Panc1 (cell line): Measurements from ENCODE around the gene EPHB6.

Experiments used
- POLR2AphosphoS5 ChIP-seq: IDR thresholded peaks from 2 replicates; pipeline ENCODE4 v1.6.1; 2012; ENCODE audit warnings: mild to moderate bottlenecking, low read depth, low read length, moderate library complexity
- TCF7L2 ChIP-seq: IDR thresholded peaks from 2 replicates; pipeline ENCODE4 v1.6.1; 2011; ENCODE audit warnings: mild to moderate bottlenecking, low read depth, low read length, inconsistent platforms
- TF ChIP-seq, protein P1 (sequence below): fragments of 450-650 bp; IDR thresholded peaks from 2 replicates; pipeline ENCODE4 v1.5.1; 2017; ENCODE audit warnings: mild to moderate bottlenecking
- TF ChIP-seq, protein P2 (sequence below), 2 experiments: IDR thresholded peaks; 2 replicates each; pipeline ENCODE4 v1.6.1; 2011 to 2012; ENCODE audit warnings: low read depth in 2 of 2, control low read depth in 1 of 2, low read length in 1 of 2, mild to moderate bottlenecking in 1 of 2, moderate library complexity in 1 of 2; ENCODE audit not compliant: insufficient read depth in 1 of 2

DNA sequence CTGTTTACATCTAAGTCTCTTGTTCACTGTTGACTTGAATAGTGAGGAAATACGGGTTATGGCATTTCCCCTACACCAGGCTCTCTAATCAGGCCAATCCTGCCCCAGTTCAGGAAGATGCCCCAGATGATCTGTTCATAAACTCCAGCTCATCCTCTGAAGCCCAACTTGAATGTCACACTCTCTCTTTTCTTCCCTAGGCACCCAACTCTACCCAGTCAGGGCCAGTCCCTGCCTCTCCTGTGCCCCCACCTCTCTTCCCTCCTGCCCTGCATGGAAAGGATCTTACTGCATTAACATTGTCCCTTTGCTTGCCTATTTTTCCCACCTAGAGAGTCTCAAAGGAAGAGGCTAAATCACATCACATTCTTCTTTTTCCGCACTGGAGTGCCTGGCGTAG, 41.3 kb downstream of the EPHB6 start:
- TF ChIP-seq, protein P1, sequence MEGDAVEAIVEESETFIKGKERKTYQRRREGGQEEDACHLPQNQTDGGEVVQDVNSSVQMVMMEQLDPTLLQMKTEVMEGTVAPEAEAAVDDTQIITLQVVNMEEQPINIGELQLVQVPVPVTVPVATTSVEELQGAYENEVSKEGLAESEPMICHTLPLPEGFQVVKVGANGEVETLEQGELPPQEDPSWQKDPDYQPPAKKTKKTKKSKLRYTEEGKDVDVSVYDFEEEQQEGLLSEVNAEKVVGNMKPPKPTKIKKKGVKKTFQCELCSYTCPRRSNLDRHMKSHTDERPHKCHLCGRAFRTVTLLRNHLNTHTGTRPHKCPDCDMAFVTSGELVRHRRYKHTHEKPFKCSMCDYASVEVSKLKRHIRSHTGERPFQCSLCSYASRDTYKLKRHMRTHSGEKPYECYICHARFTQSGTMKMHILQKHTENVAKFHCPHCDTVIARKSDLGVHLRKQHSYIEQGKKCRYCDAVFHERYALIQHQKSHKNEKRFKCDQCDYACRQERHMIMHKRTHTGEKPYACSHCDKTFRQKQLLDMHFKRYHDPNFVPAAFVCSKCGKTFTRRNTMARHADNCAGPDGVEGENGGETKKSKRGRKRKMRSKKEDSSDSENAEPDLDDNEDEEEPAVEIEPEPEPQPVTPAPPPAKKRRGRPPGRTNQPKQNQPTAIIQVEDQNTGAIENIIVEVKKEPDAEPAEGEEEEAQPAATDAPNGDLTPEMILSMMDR = no peak
- TF ChIP-seq, protein P2, sequence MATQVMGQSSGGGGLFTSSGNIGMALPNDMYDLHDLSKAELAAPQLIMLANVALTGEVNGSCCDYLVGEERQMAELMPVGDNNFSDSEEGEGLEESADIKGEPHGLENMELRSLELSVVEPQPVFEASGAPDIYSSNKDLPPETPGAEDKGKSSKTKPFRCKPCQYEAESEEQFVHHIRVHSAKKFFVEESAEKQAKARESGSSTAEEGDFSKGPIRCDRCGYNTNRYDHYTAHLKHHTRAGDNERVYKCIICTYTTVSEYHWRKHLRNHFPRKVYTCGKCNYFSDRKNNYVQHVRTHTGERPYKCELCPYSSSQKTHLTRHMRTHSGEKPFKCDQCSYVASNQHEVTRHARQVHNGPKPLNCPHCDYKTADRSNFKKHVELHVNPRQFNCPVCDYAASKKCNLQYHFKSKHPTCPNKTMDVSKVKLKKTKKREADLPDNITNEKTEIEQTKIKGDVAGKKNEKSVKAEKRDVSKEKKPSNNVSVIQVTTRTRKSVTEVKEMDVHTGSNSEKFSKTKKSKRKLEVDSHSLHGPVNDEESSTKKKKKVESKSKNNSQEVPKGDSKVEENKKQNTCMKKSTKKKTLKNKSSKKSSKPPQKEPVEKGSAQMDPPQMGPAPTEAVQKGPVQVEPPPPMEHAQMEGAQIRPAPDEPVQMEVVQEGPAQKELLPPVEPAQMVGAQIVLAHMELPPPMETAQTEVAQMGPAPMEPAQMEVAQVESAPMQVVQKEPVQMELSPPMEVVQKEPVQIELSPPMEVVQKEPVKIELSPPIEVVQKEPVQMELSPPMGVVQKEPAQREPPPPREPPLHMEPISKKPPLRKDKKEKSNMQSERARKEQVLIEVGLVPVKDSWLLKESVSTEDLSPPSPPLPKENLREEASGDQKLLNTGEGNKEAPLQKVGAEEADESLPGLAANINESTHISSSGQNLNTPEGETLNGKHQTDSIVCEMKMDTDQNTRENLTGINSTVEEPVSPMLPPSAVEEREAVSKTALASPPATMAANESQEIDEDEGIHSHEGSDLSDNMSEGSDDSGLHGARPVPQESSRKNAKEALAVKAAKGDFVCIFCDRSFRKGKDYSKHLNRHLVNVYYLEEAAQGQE (IDR thresholded peaks at IDR 0.05; ENCODE audit: insufficient read depth in 1 of 2, low read depth in 2 of 2, low read length in 1 of 2) = no peak
- TF ChIP-seq POLR2AphosphoS5 = no peak
- no peak for TF ChIP-seq TCF7L2
